Limb (tissue), 2 donors: ENCODE data around the gene MICALL1.

Experiments used
- DNase-seq, 2 donors: peaks; one replicate each; pipeline ENCODE4 v3.0.0-alpha.2; 2016; ENCODE audit errors: extremely low spot score in 2 of 2

MICALL1 gene

GRCh38 chr22:37905534-37906363, at the start of gene MICALL1:
MICALL1 (plus strand) TSS chr22:37906297; CDS start chr22:37906423, 126 bp downstream.
- DNase-seq, result peak; percentile 39 to 78

GRCh38 chr22:37860796-37861421, 45.2 kb upstream of the MICALL1 start:
- no peak for DNase-seq

GRCh38 chr22:37862570-37863325, 43.3 kb upstream of the MICALL1 start:
- DNase-seq, result no peak

- no peak for DNase-seq
Observed at GRCh38 chr22:37865510-37865909, 40.6 kb upstream of the MICALL1 start.

- DNase-seq, result no peak
Observed at GRCh38 chr22:37870273-37870672, 35.8 kb upstream of the MICALL1 start.

GRCh38 chr22:37880668-37881440, 25.2 kb upstream of the MICALL1 start:
- no peak for DNase-seq

- peak in 1 of 2 donors; percentile 39 for DNase-seq
Observed at GRCh38 chr22:37884420-37884819, 21.7 kb upstream of the MICALL1 start.

- DNase-seq, result no peak
Observed at GRCh38 chr22:37887584-37888378, 18.3 kb upstream of the MICALL1 start.

- no peak for DNase-seq
Observed at GRCh38 chr22:37891926-37892325, 14.2 kb upstream of the MICALL1 start.

- DNase-seq, result no peak
Observed at GRCh38 chr22:37892566-37893335, 13.3 kb upstream of the MICALL1 start.

GRCh38 chr22:37893583-37893983, 12.5 kb upstream of the MICALL1 start:
- no peak for DNase-seq

GRCh38 chr22:37894939-37895670, 11.0 kb upstream of the MICALL1 start:
- DNase-seq, result no peak

GRCh38 chr22:37896181-37896592, 9.9 kb upstream of the MICALL1 start:
- DNase-seq, result no peak

GRCh38 chr22:37896939-37897338, 9.2 kb upstream of the MICALL1 start:
- no peak for DNase-seq

GRCh38 chr22:37897807-37898206, 8.3 kb upstream of the MICALL1 start:
- no peak for DNase-seq

GRCh38 chr22:37898441-37899181, 7.5 kb upstream of the MICALL1 start:
- no peak for DNase-seq

- no peak for DNase-seq
Observed at GRCh38 chr22:37904572-37905533, 1.2 kb upstream of the MICALL1 start.
